ENCODE measurements around the gene SUN2. TPM values are rescaled to one million over a fixed set of nuclear protein-coding genes. Genes with fewer than 3 reads are reported as not detected.

Gene SUN2
- total and polyA plus RNA-seq, 2 of the 8 experiments (the other 6 are each of a cell fraction or from before 2014, with no cell fraction given): 5.1 to 10.5 TPM

GRCh38 chr22:38799265-38800002 is 43.6 kb upstream of the SUN2 start:
- Histone ChIP-seq H3K56ac (replicated peaks; ENCODE audit: insufficient read length, low read depth, low read length) (no peak overlapping the region), H3K4me2 (ENCODE audit: insufficient read depth in 1 of 2, low read depth in 2 of 2, low read length in 2 of 2) (no peak overlapping the region), H3K4ac (replicated peaks; ENCODE audit: insufficient read length, low read depth, low read length) (no peak overlapping the region), H3K4me1 (replicated peaks in 1 of 4; ENCODE audit: control insufficient read depth in 3 of 4, insufficient read depth in 4 of 4, low read length in 3 of 4) (peaks cover 0 to 3% (median 0%) of the 10 kb centered on the region in 4 experiments; a peak in 1 of 7 replicates), H2AFZ (ENCODE audit: low read length) (no peak overlapping the region), H2BK5ac (ENCODE audit: low read depth, low read length) (no peak overlapping the region), H4K20me1 (replicated peaks in 1 of 2; ENCODE audit: control insufficient read depth in 1 of 2, insufficient read depth in 2 of 2, low read length in 2 of 2) (no peaks in the 10 kb centered on the region), H3K23ac (ENCODE audit: insufficient read length) (no peak overlapping the region), H2BK120ac (replicated peaks; ENCODE audit: low read depth, low read length) (no peak overlapping the region), H4K91ac (replicated peaks; ENCODE audit: insufficient read length, low read length) (no peak overlapping the region), H2BK15ac (ENCODE audit: low read length) (no peak overlapping the region; the same call in 1 of the 2 replicates), H3K4me3 (ENCODE audit: extremely low read depth in 1 of 4, insufficient read depth in 2 of 4, low read depth in 3 of 4, low read length in 4 of 4) (no peak overlapping the region), H3K36me3 (ENCODE audit: control insufficient read depth in 2 of 4, insufficient read depth in 4 of 4, low read length in 3 of 4) (no peaks in the 10 kb centered on the region), H4K8ac (ENCODE audit: extremely low read depth, insufficient read depth, low read length) (no peak overlapping the region), H3K9ac (replicated peaks in 1 of 4; ENCODE audit: extremely low read depth in 1 of 4, low read depth in 3 of 4, low read length in 3 of 4) (no peak overlapping the region), H3K27me3 (replicated peaks in 1 of 4; ENCODE audit: control insufficient read depth in 3 of 4, extremely low read depth in 1 of 4, insufficient read depth in 3 of 4, low read length in 3 of 4) (peaks cover 0 to 12% (median 5%) of the 10 kb centered on the region in 4 experiments; a peak in 4 of 7 replicates), H2AK5ac (ENCODE audit: low read depth, low read length) (no peak overlapping the region), H3K23me2 (ENCODE audit: low read depth, low read length) (peaks cover 2% of the 10 kb centered on the region), H3K79me2 (ENCODE audit: control insufficient read depth in 1 of 2, insufficient read depth in 2 of 2, low read length in 2 of 2) (no peaks in the 10 kb centered on the region), H3K79me1 (ENCODE audit: low read depth, low read length) (no peaks in the 10 kb centered on the region), H3K9me3 (ENCODE audit: insufficient read depth in 2 of 2, low read depth in 1 of 2, low read length in 1 of 2) (peaks cover 0 to 2% of the 10 kb centered on the region in 2 experiments; a peak in 1 of 4 replicates), H2BK12ac (ENCODE audit: low read depth, low read length) (no peak overlapping the region), H4K5ac (ENCODE audit: insufficient read length, low read depth, low read length) (no peak overlapping the region), H3K14ac (ENCODE audit: insufficient read length) (no peak overlapping the region), H2BK20ac (ENCODE audit: low read length) (no peak overlapping the region), H3K27ac (ENCODE audit: low read depth, low read length) (no peak overlapping the region), H3K18ac (ENCODE audit: extremely low read depth, low read length) (no peak overlapping the region)
- ChIA-PET POLR2A (ENCODE audit: partially characterized antibody) (no interaction called here), CTCF (ENCODE audit: partially characterized antibody) (interaction anchor here (0.6 to 1.0 kb wide), 4 partner anchors 28 to 949 kb away, joined by 3 to 4 read pairs (median 4); no protein-coding TSS in a partner anchor)
- no peak for DNase-seq (ENCODE audit: low read depth in 1 of 2, low spot score in 2 of 2)
- FAIRE-seq: no peak
- no peak for TF ChIP-seq EP300 (IDR thresholded peaks at IDR 0.05; ENCODE audit: borderline replicate concordance in 1 of 2, low read depth in 2 of 2, low read length in 2 of 2)
- WGBS, 2 experiments (ENCODE audit: extremely low coverage in 1 of 2, insufficient coverage in 1 of 2, insufficient read length in 1 of 2, insufficient replicate concordance in 2 of 2, low coverage in 1 of 2, low lambda C conversion rate in 2 of 2, missing lambda C conversion rate in 1 of 2): 88% methylated on average over 6 of the region's 6 CpGs; no CpG with 5 or more reads in 1 of the 2 experiments
